Right atrium auricular region (tissue), 2 donors: ENCODE data around the gene DOCK3. TPM values are rescaled to one million over a fixed set of nuclear protein-coding genes. Genes with fewer than 3 reads are reported as not detected.

Experiments
- DNase-seq: peaks from one replicate; pipeline ENCODE4 v3.0.0-alpha.2; 2019; ENCODE audit warnings: low spot score
- H3K27ac ChIP-seq, 2 donors: fragments of 200-600 bp; sonication (generic); 1 replicate in 1 of 2; 2 replicates in 1 of 2; pipeline ENCODE4 v1.5.1; 2016 to 2019
- H3K27me3 ChIP-seq, 2 donors: fragments of 200-600 bp; sonication (generic); one replicate each; pipeline versions ENCODE4 v1.5.1 to v1.6.0; 2017 to 2019
- H3K36me3 ChIP-seq: fragments of 200-600 bp; sonication (generic); one replicate; pipeline ENCODE4 v1.5.1; 2016
- H3K4me1 ChIP-seq, 2 donors: fragments of 200-600 bp; sonication (generic); one replicate each; pipeline versions ENCODE4 v1.5.1 to v1.6.0; 2017 to 2019
- H3K4me3 ChIP-seq, 2 donors: fragments of 200-600 bp; sonication (generic); 1 replicate in 1 of 2; 2 replicates in 1 of 2; pipeline ENCODE4 v1.5.1; 2017 to 2019; ENCODE audit warnings: mild to moderate bottlenecking in 1 of 2, moderate library complexity in 1 of 2
- H3K9me3 ChIP-seq, 2 donors: fragments of 200-600 bp; sonication (generic); one replicate each; pipeline ENCODE4 v1.5.1; 2019
- CTCF ChIP-seq, 2 donors: fragments of 200-600 bp; sonication (generic); IDR thresholded peaks; one replicate each; pipeline ENCODE4 v1.5.1; 2019; ENCODE audit warnings: antibody characterized with exemption in 2 of 2
- total RNA-seq, 2 donors: library from RNA; depleted of rRNA; stranded (reverse); fragments of >200 nt; gene quantifications; one replicate each; pipeline ENCODE4 v1.1.0, GENCODE V29; 2016

Gene DOCK3
- total RNA-seq, 2 donors from 2014 or later = 2.7 to 4.6 TPM

DNA sequence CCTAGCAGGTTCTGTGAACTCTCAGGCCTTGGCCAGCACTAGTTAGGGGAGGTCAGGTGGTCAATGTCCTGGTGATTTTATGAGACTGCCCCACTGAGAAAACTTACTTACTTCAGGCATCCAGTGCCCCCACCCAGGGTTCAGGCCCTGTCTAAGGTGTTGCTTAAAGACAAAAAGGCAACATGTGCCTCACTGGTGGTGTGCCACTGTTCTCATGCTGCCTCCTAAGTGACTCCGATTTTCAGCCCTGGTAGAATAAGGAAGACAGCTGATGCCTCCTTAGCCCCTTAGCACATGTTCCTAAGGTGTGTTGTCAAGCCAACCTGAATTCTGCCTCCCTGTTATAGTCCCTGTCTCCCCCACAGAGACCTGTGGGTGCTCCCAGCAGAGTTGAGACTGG is 721.7 kb downstream of the DOCK3 start:
- Histone ChIP-seq H3K4me1 (peaks cover 0 to 77% of the 10 kb centered on the region in 2 donors), H3K27ac (no peak overlapping the region)

DNA sequence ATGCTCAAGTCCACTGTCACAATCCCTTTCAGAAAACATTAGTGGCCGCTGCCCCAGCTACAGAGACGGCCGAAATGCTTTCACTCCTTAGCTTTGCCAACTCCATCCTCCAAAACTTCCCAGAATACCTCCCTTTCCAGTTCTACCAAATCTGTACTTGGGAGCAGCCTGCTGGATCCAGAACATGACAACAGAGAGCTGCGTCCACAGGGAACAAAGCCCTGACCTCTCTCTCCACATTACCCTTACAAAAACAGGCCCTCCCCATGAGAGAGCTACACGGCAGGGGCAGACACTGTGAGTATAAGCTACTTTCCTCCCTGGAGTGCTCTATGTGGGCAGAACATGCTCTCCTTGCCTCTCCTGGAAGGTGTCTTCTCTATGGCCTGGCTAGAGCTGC is 722.7 kb downstream of the DOCK3 start:
- peaks cover 54% of the 10 kb centered on the region for H3K36me3 ChIP-seq
- H3K27me3 ChIP-seq = no peaks in the 10 kb centered on the region
- no peak for DNase-seq
- peaks cover 0 to 69% of the 10 kb centered on the region in 2 donors for H3K4me1 ChIP-seq
- no peak overlapping the region for H3K4me3 ChIP-seq
- no peak overlapping the region for H3K27ac ChIP-seq
- no peaks in the 10 kb centered on the region for H3K9me3 ChIP-seq
- TF ChIP-seq CTCF (IDR thresholded peaks at IDR 0.05) = no peak

More for the DNA sequence above, 721.7 kb downstream of the DOCK3 start:
- Histone ChIP-seq H3K36me3 (peaks cover 47% of the 10 kb centered on the region), H3K9me3 (no peaks in the 10 kb centered on the region), H3K4me3 (no peak overlapping the region), H3K27me3 (no peaks in the 10 kb centered on the region)
- no peak for TF ChIP-seq CTCF (IDR thresholded peaks at IDR 0.05)
- no peak for DNase-seq

DNA sequence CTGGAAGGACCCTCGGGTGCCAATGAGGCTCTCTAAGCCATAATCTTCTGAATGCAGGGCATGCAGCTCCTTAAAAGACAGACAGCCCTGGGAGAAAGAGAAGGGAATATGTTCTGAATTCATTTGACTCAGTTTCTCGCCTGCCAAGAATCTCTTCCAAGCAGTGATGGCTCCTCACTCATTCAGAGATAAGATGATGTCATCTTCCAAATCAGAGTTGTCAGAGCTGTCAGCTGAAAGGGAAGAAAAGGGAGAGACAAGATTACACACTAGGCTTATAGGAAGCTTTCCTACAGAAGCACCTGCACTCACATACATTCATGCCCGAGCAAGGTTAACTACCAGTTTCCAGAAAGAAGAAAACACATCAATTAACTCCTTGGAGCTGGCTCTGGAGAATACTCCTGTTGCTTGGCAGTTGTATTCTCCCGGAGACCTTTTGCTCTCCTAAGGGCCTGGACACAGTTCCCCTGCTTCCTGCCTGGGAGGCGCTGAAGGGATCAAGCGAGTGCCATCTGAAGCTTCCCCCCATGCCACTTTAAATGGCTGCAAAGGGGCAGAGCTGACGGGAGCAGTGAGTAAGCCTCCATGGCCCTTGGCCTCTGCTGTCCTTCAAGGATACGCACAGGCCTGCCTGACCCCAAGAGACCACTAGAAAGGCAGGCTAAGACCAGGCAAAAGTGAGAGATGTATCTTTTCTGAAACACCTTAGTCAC is 724.0 kb downstream of the DOCK3 start:
- Histone ChIP-seq H3K4me1 (peaks cover 0 to 55% of the 10 kb centered on the region in 2 donors), H3K4me3 (no peak overlapping the region), H3K9me3 (no peaks in the 10 kb centered on the region), H3K36me3 (peaks cover 47% of the 10 kb centered on the region), H3K27ac (peak overlapping the region; percentile 3 to 57), H3K27me3 (no peaks in the 10 kb centered on the region)
- DNase-seq = no peak
- TF ChIP-seq CTCF (IDR thresholded peaks at IDR 0.05) = no peak

- peaks cover 36% of the 10 kb centered on the region for H3K36me3 ChIP-seq
- no peak overlapping the region for H3K4me3 ChIP-seq
- H3K9me3 ChIP-seq = no peaks in the 10 kb centered on the region
- no peak for TF ChIP-seq CTCF (IDR thresholded peaks at IDR 0.05)
- no peak overlapping the region for H3K27ac ChIP-seq
- no peaks in the 10 kb centered on the region for H3K27me3 ChIP-seq
- peaks cover 0 to 41% of the 10 kb centered on the region in 2 donors for H3K4me1 ChIP-seq
- DNase-seq = no peak
These were observed 725.4 kb downstream of the DOCK3 start for GRCh38 chr3:51400166-51400565.

DNA sequence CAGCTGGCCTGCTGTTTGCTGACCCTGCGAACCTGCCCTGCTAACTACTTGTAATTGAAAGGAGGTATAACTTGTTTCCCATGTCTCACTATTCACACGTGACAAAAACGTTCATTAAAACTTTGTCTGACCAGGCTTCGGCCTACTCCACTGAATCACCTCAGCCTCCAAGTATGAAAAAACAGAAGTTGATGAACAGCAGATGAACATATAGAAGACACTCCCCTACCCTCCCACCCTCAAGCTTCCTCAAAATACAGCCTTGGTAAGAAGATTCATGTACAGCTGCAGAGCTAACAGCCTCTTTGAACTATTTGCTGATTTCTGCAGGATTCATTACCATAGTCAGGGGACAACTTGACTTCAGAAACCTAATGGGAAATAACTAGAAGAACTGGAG is 727.0 kb downstream of the DOCK3 start:
- H3K4me3 ChIP-seq = no peak overlapping the region
- peaks cover 0 to 26% of the 10 kb centered on the region in 2 donors for H3K4me1 ChIP-seq
- peaks cover 22% of the 10 kb centered on the region for H3K36me3 ChIP-seq
- DNase-seq = no peak
- H3K27ac ChIP-seq = no peak overlapping the region
- no peaks in the 10 kb centered on the region for H3K9me3 ChIP-seq
- H3K27me3 ChIP-seq = no peaks in the 10 kb centered on the region
- TF ChIP-seq CTCF (IDR thresholded peaks at IDR 0.05) = no peak

- Histone ChIP-seq H3K27me3 (no peaks in the 10 kb centered on the region), H3K4me1 (peaks cover 0 to 8% of the 10 kb centered on the region in 2 donors), H3K27ac (no peak overlapping the region), H3K4me3 (no peak overlapping the region), H3K36me3 (peaks cover 19% of the 10 kb centered on the region), H3K9me3 (no peaks in the 10 kb centered on the region)
- DNase-seq = no peak
- TF ChIP-seq CTCF (IDR thresholded peaks at IDR 0.05) = no peak
These were observed 728.9 kb downstream of the DOCK3 start for GRCh38 chr3:51403675-51404074.
